ENCODE data around the gene DUSP3. TPM values are rescaled to one million over a fixed set of nuclear protein-coding genes. Genes with fewer than 3 reads are reported as not detected.
A peak's percentile ranks its signal among the peaks of the same experiment; 100 is the strongest.

The DUSP3 gene
- total RNA-seq, 1 donor from 2014 or later, result 57.5 TPM

- no peak for DNase-seq (ENCODE audit: low spot score)
Observed at GRCh38 chr17:43733956-43734355, 44.8 kb downstream of the DUSP3 start.

GRCh38 chr17:43732958-43733357 lies 45.8 kb downstream of the DUSP3 start:
- no peak for DNase-seq (ENCODE audit: low spot score)

GRCh38 chr17:43728081-43728480 lies 50.7 kb downstream of the DUSP3 start:
- no peak for DNase-seq (ENCODE audit: low spot score)

GRCh38 chr17:43723697-43724359 lies 54.9 kb downstream of the DUSP3 start:
- no peak for DNase-seq (ENCODE audit: low spot score)

GRCh38 chr17:43722870-43723665 lies 55.7 kb downstream of the DUSP3 start:
- DNase-seq (ENCODE audit: low spot score), result no peak

GRCh38 chr17:43722269-43722619 lies 56.5 kb downstream of the DUSP3 start:
- DNase-seq (ENCODE audit: low spot score), result no peak

GRCh38 chr17:43721537-43722268 lies 57.1 kb downstream of the DUSP3 start:
- DNase-seq (ENCODE audit: low spot score), result peak; percentile 24

GRCh38 chr17:43720311-43721060 lies 58.3 kb downstream of the DUSP3 start:
- peak; percentile 90 for DNase-seq (ENCODE audit: low spot score)

- no peak for DNase-seq (ENCODE audit: low spot score)
Observed at GRCh38 chr17:43719578-43719977, 59.2 kb downstream of the DUSP3 start.

- no peak for DNase-seq (ENCODE audit: low spot score)
Observed at GRCh38 chr17:43718544-43718943, 60.2 kb downstream of the DUSP3 start.

- no peak for DNase-seq (ENCODE audit: low spot score)
Observed at GRCh38 chr17:43717913-43718312, 60.9 kb downstream of the DUSP3 start.

Other genes with a start within 250 kb of the DUSP3 start
- not detected for gene ETV4, start 232.6 kb downstream of the DUSP3 start, total RNA-seq (ENCODE audit: insufficient read depth, low replicate concordance)
- 4.6 TPM for gene MEOX1, start 117.1 kb downstream of the DUSP3 start, total RNA-seq (ENCODE audit: insufficient read depth, low replicate concordance)
- 0.96 TPM for gene SOST, start 20.2 kb downstream of the DUSP3 start, total RNA-seq (ENCODE audit: insufficient read depth, low replicate concordance)
- 1.4 TPM for gene CFAP97D1, start 1.5 kb upstream of the DUSP3 start, total RNA-seq (ENCODE audit: insufficient read depth, low replicate concordance)
- gene MPP3, start 54.2 kb upstream of the DUSP3 start, total RNA-seq (ENCODE audit: insufficient read depth, low replicate concordance), result 11.6 TPM
- gene CD300LG, start 68.2 kb upstream of the DUSP3 start, total RNA-seq (ENCODE audit: insufficient read depth, low replicate concordance), result not detected
- gene MPP2, start 128.6 kb upstream of the DUSP3 start, total RNA-seq (ENCODE audit: insufficient read depth, low replicate concordance), result 5.5 TPM
- gene PPY, start 163.5 kb upstream of the DUSP3 start, total RNA-seq (ENCODE audit: insufficient read depth, low replicate concordance), result not detected
- gene PYY, start 175.0 kb upstream of the DUSP3 start, total RNA-seq (ENCODE audit: insufficient read depth, low replicate concordance), result not detected
- gene NAGS, start 225.6 kb upstream of the DUSP3 start, total RNA-seq (ENCODE audit: insufficient read depth, low replicate concordance), result 0.48 TPM
- gene TMEM101, start 236.0 kb upstream of the DUSP3 start, total RNA-seq (ENCODE audit: insufficient read depth, low replicate concordance), result 47.2 TPM

Measured in umbilical cord (tissue), 2 donors.